Trophoblast cell (in vitro differentiated cells and primary cell): ENCODE data around the gene ZNF821.
"Not testable (repeated sequence)": the region's sequence is repeated elsewhere in the genome, so short reads cannot be mapped to it uniquely, and the experiment has no call there.

Experiments used
- DNase-seq, 2 donors: peaks; one replicate each; pipeline ENCODE4 v3.0.0-alpha.2; 2016
- H2AFZ ChIP-seq: 2 replicates; pipeline ENCODE4 v1.6.1; 2013; ENCODE audit warnings: low read length, moderate library complexity, mild to moderate bottlenecking; ENCODE audit not compliant: insufficient read depth, poor library complexity
- H2AK5ac ChIP-seq: 2 replicates; pipeline ENCODE4 v1.6.1; 2013; ENCODE audit warnings: mild to moderate bottlenecking, low read length
- H2BK120ac ChIP-seq: 2 replicates; pipeline ENCODE4 v1.6.1; 2013; ENCODE audit warnings: low read length, mild to moderate bottlenecking, moderate library complexity; ENCODE audit not compliant: insufficient read depth, poor library complexity
- H2BK12ac ChIP-seq: 2 replicates; pipeline ENCODE4 v1.6.1; 2013; ENCODE audit warnings: mild to moderate bottlenecking, low read length, moderate library complexity
- H2BK5ac ChIP-seq: 2 replicates; pipeline ENCODE4 v1.6.1; 2013; ENCODE audit warnings: low read length, low read depth, moderate library complexity, mild to moderate bottlenecking; ENCODE audit not compliant: poor library complexity
- H3K14ac ChIP-seq: 2 replicates; pipeline ENCODE4 v1.6.1; 2013; ENCODE audit warnings: mild to moderate bottlenecking, low read length
- H3K18ac ChIP-seq: 2 replicates; pipeline ENCODE4 v1.6.1; 2013; ENCODE audit warnings: mild to moderate bottlenecking, low read length
- H3K23ac ChIP-seq: 2 replicates; pipeline ENCODE4 v1.6.1; 2013; ENCODE audit warnings: low read length
- H3K27ac ChIP-seq: 2 replicates; pipeline ENCODE4 v1.5.1; 2013; ENCODE audit warnings: low read depth, mild to moderate bottlenecking, inconsistent platforms, low read length, moderate library complexity
- H3K27me3 ChIP-seq: 2 replicates; pipeline ENCODE4 v1.6.1; 2013; ENCODE audit warnings: inconsistent platforms, mild to moderate bottlenecking, low read length, moderate library complexity; ENCODE audit not compliant: insufficient read depth
- H3K36me3 ChIP-seq, 2 experiments: 1 replicate in 1 of 2; 2 replicates in 1 of 2; pipeline ENCODE4 v1.6.1; 2013; ENCODE audit warnings: low read length in 2 of 2, mild to moderate bottlenecking in 2 of 2, moderate library complexity in 1 of 2; ENCODE audit not compliant: insufficient read depth in 2 of 2, control insufficient read depth in 1 of 2
- H3K4ac ChIP-seq: 2 replicates; pipeline ENCODE4 v1.6.1; 2013; ENCODE audit warnings: low read depth, mild to moderate bottlenecking, low read length, moderate library complexity
- H3K4me1 ChIP-seq, 2 experiments: 1 replicate in 1 of 2; 2 replicates in 1 of 2; pipeline ENCODE4 v1.6.1; 2013; ENCODE audit warnings: low read length in 2 of 2, mild to moderate bottlenecking in 2 of 2, moderate library complexity in 1 of 2; ENCODE audit not compliant: insufficient read depth in 2 of 2, control insufficient read depth in 1 of 2
- H3K4me2 ChIP-seq: 2 replicates; pipeline ENCODE4 v1.6.1; 2013; ENCODE audit warnings: inconsistent platforms, mild to moderate bottlenecking, low read length, moderate library complexity
- H3K4me3 ChIP-seq: 2 replicates; pipeline ENCODE4 v1.5.1; 2013; ENCODE audit warnings: mild to moderate bottlenecking, low read depth, low read length, inconsistent platforms
- H3K79me1 ChIP-seq: one replicate; pipeline ENCODE4 v1.6.1; 2013; ENCODE audit warnings: low read length
- H3K79me2 ChIP-seq: 2 replicates; pipeline ENCODE4 v1.6.1; 2013; ENCODE audit warnings: low read length, mild to moderate bottlenecking; ENCODE audit not compliant: control insufficient read depth, insufficient read depth, poor library complexity
- H3K9ac ChIP-seq: 2 replicates; pipeline ENCODE4 v1.6.1; 2013; ENCODE audit warnings: mild to moderate bottlenecking, low read length
- H3K9me3 ChIP-seq: 2 replicates; pipeline ENCODE4 v1.6.1; 2013; ENCODE audit warnings: low read depth, mild to moderate bottlenecking, control low read depth, inconsistent platforms, low read length; ENCODE audit not compliant: insufficient read depth
- H4K12ac ChIP-seq: 2 replicates; pipeline ENCODE4 v1.6.1; 2013; ENCODE audit warnings: low read depth, mild to moderate bottlenecking, low read length, moderate library complexity
- H4K8ac ChIP-seq: 2 replicates; pipeline ENCODE4 v1.6.1; 2013; ENCODE audit warnings: low read depth, mild to moderate bottlenecking, low read length, moderate library complexity
- H4K91ac ChIP-seq: one replicate; pipeline ENCODE4 v1.6.1; 2013; ENCODE audit warnings: low read depth, mild to moderate bottlenecking, low read length, moderate library complexity
- WGBS: extraction: QIAGEN DNeasy Blood & Tissue Kit; methylation state at CpG from one replicate; pipeline ENCODE4 v1.1.7; 2013; ENCODE audit warnings: missing lambda C conversion rate; ENCODE audit not compliant: insufficient read length, insufficient coverage; ENCODE audit errors: extremely low coverage; 5-methylcytosine and 5-hydroxymethylcytosine counted together

Gene ZNF821

DNA sequence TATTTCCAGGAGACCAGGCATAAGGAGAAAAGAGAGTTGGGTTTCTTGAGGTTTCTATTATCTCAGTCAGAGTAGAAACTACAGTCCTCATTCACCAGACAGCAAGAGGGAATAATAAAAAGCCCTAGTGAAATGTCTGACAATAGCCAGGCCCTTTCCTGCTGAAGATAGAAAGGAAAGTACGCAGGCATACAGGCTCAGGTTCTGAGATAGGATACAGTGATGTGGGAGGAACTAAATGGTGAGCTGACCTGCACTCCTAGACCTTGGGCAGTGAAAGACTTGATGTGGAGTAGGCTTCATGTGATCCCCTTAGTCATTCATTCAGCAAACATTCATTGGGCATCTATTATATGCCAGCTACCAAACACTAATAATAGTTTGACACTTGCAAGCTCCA lies 14.9 kb downstream of the ZNF821 start:
- H4K8ac ChIP-seq, result no peak overlapping the region
- H3K4me1 ChIP-seq, result no peaks in the 10 kb centered on the region
- H2AFZ ChIP-seq, result no peak overlapping the region
- no peak overlapping the region for H2BK5ac ChIP-seq
- no peak overlapping the region for H2BK120ac ChIP-seq
- peaks cover 12 to 22% of the 10 kb centered on the region in 2 experiments for H3K36me3 ChIP-seq
- no peak for DNase-seq
- no peak overlapping the region for H3K27ac ChIP-seq
- no peaks in the 10 kb centered on the region for H3K79me2 ChIP-seq
- H3K18ac ChIP-seq, result no peak overlapping the region
- no peak overlapping the region for H2BK12ac ChIP-seq
- no peaks in the 10 kb centered on the region for H3K9me3 ChIP-seq
- no peak overlapping the region for H3K9ac ChIP-seq
- H3K4me2 ChIP-seq, result no peak overlapping the region
- no peaks in the 10 kb centered on the region for H3K79me1 ChIP-seq
- no peak overlapping the region for H3K4ac ChIP-seq
- H2AK5ac ChIP-seq, result no peak overlapping the region
- H4K12ac ChIP-seq, result no peak overlapping the region
- no peak overlapping the region for H3K4me3 ChIP-seq
- H3K23ac ChIP-seq, result no peak overlapping the region
- WGBS, result no CpG with 5 or more reads among the region's 1 CpG
- H4K91ac ChIP-seq, result no peak overlapping the region
- H3K14ac ChIP-seq, result no peak overlapping the region
- H3K27me3 ChIP-seq, result no peaks in the 10 kb centered on the region

- no peak overlapping the region for H3K4me2 ChIP-seq
- H3K27ac ChIP-seq, result no peak overlapping the region
- H3K9ac ChIP-seq, result no peak overlapping the region
- no peak overlapping the region for H2BK5ac ChIP-seq
- no peak overlapping the region for H2BK12ac ChIP-seq
- no peak overlapping the region for H3K4ac ChIP-seq
- no peak overlapping the region for H3K18ac ChIP-seq
- H3K14ac ChIP-seq, result no peak overlapping the region
- peaks cover 20 to 29% of the 10 kb centered on the region in 2 experiments for H3K36me3 ChIP-seq
- H3K9me3 ChIP-seq, result no peaks in the 10 kb centered on the region
- H3K79me2 ChIP-seq, result no peaks in the 10 kb centered on the region
- H3K27me3 ChIP-seq, result no peaks in the 10 kb centered on the region
- H4K12ac ChIP-seq, result no peak overlapping the region
- no peak overlapping the region for H2AFZ ChIP-seq
- no peak overlapping the region for H2AK5ac ChIP-seq
- H2BK120ac ChIP-seq, result no peak overlapping the region
- no peak overlapping the region for H3K4me3 ChIP-seq
- H4K8ac ChIP-seq, result no peak overlapping the region
- H3K23ac ChIP-seq, result no peak overlapping the region
- H4K91ac ChIP-seq, result no peak overlapping the region
- H3K79me1 ChIP-seq, result no peaks in the 10 kb centered on the region
- H3K4me1 ChIP-seq, result no peaks in the 10 kb centered on the region
- WGBS, result no CpG with 5 or more reads among the region's 3 CpGs
- DNase-seq, result no peak
Measured at GRCh38 chr16:71867939-71868338, 16.0 kb downstream of the ZNF821 start.

DNA sequence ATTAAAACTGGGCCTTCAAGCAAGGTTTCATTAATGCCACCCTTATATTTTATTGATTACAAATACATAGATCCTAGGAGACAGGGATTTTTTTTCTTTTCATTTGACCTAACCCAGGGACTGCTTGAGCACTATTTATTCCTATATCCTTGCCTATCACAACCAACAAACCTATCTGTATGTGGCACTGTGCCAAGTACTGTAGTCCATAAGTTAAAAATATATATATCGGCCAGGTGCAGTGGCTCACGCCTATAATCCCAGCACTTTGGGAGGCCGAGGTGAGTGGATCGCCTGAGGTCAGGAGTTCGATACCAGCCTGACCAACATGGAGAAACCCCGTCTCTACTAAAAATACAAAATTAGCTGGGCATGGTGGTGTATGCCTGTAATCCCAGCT lies 16.8 kb downstream of the ZNF821 start:
- H3K18ac ChIP-seq, H3K9ac ChIP-seq, H4K12ac ChIP-seq, H3K27ac ChIP-seq, H2AK5ac ChIP-seq, H2BK12ac ChIP-seq, H3K14ac ChIP-seq, H3K4ac ChIP-seq, H4K8ac ChIP-seq, H3K79me1 ChIP-seq, H2BK120ac ChIP-seq, H3K4me1 ChIP-seq, H4K91ac ChIP-seq, H3K4me2 ChIP-seq, H3K27me3 ChIP-seq, H3K4me3 ChIP-seq, H2BK5ac ChIP-seq, DNase-seq, H2AFZ ChIP-seq, H3K9me3 ChIP-seq, H3K23ac ChIP-seq, H3K79me2 ChIP-seq: not testable (repeated sequence)
- no CpG with 5 or more reads among the region's 6 CpGs for WGBS
- peaks cover 19 to 33% of the 10 kb centered on the region in 2 experiments for H3K36me3 ChIP-seq

- Histone ChIP-seq H3K4me1 (no peaks in the 10 kb centered on the region), H2AK5ac (no peak overlapping the region), H2BK5ac (no peak overlapping the region), H2AFZ (no peak overlapping the region), H3K4me2 (no peak overlapping the region), H3K27ac (no peak overlapping the region), H3K36me3 (peaks cover 27 to 45% of the 10 kb centered on the region in 2 experiments), H3K79me2 (no peaks in the 10 kb centered on the region), H3K27me3 (no peaks in the 10 kb centered on the region), H3K9me3 (no peaks in the 10 kb centered on the region), H4K12ac (no peak overlapping the region), H3K4me3 (no peak overlapping the region), H4K91ac (no peak overlapping the region), H4K8ac (no peak overlapping the region), H2BK12ac (no peak overlapping the region), H3K79me1 (no peaks in the 10 kb centered on the region), H3K14ac (no peak overlapping the region), H3K23ac (no peak overlapping the region), H3K18ac (no peak overlapping the region), H3K4ac (no peak overlapping the region), H3K9ac (no peak overlapping the region), H2BK120ac (no peak overlapping the region)
- DNase-seq, result no peak
- WGBS, result no CpG with 5 or more reads among the region's 7 CpGs
Measured at GRCh38 chr16:71865173-71865863, 18.7 kb downstream of the ZNF821 start.
